B cell (primary cell): ENCODE measurements around the gene AXIN2. TPM values are rescaled to one million over a fixed set of nuclear protein-coding genes. Genes with fewer than 3 reads are reported as not detected.

Experiments
- ATAC-seq: fragments of 200-7000 bp; cut with Tn5 transposase; one replicate; pipeline ENCODE4 v1.10.0; 2021; ENCODE audit warnings: low read depth, mild to moderate bottlenecking, moderate number of reproducible peaks, moderate library complexity
- CTCF ChIA-PET: fragments of 350-600 bp; sonication (Branson Sonifier 250); formaldehyde crosslinking; loops from one replicate; lab custom pipeline; 2021; ENCODE audit warnings: antibody characterized with exemption, inconsistent platforms; lab: Charles Lee
- POLR2A ChIA-PET: fragments of 350-600 bp; sonication (Branson Sonifier 250); formaldehyde crosslinking; loops from one replicate; lab custom pipeline; 2021; ENCODE audit warnings: antibody characterized with exemption; lab: Charles Lee
- DNase-seq: peaks from one replicate; pipeline ENCODE4 v3.0.0; 2013
- H2AFZ ChIP-seq: 2 replicates; pipeline ENCODE4 v1.6.1; 2012; ENCODE audit warnings: mild to moderate bottlenecking, low read depth, low read length; ENCODE audit not compliant: insufficient read depth, poor library complexity, severe bottlenecking
- H3K27ac ChIP-seq, 2 donors: 1 replicate in 1 of 2; 2 replicates in 1 of 2; pipeline ENCODE4 v1.5.1; 2012 to 2013; ENCODE audit warnings: low read length in 2 of 2, mild to moderate bottlenecking in 2 of 2, moderate library complexity in 1 of 2
- H3K27me3 ChIP-seq, 4 experiments: fragments of 200-600 bp in 1 of 4; sonication (generic) in 1 of 4; replicated peaks in 1 of 4; 1 replicate in 2 of 4; 2 replicates in 2 of 4; pipeline versions ENCODE4 v1.6.1 to v1.7.0; 2013 to 2016; ENCODE audit warnings: low read length in 3 of 4, mild to moderate bottlenecking in 2 of 4, mixed read lengths in 1 of 4, moderate library complexity in 1 of 4; ENCODE audit not compliant: insufficient read depth in 4 of 4, control insufficient read depth in 3 of 4; ENCODE audit errors: control extremely low read depth in 1 of 4
- H3K36me3 ChIP-seq, 2 experiments: replicated peaks in 1 of 2; 1 replicate in 1 of 2; 2 replicates in 1 of 2; pipeline versions ENCODE4 v1.6.1 to v1.7.1; 2013; ENCODE audit warnings: low read length in 1 of 2; ENCODE audit not compliant: insufficient read depth in 2 of 2, control insufficient read depth in 1 of 2; ENCODE audit errors: control extremely low read depth in 1 of 2, extremely low read depth in 1 of 2
- H3K4me1 ChIP-seq, 2 donors: fragments of 200-600 bp in 1 of 2; sonication (generic) in 1 of 2; 1 replicate in 1 of 2; 2 replicates in 1 of 2; pipeline versions ENCODE4 v1.5.1 to v1.6.1; 2013 to 2017; ENCODE audit warnings: low read length in 2 of 2; ENCODE audit not compliant: control insufficient read depth in 2 of 2, insufficient read depth in 2 of 2
- H3K4me2 ChIP-seq: replicated peaks from 2 replicates; pipeline ENCODE3; 2012; ENCODE audit warnings: mild to moderate bottlenecking, low read depth, low read length; ENCODE audit not compliant: poor library complexity, severe bottlenecking
- H3K4me3 ChIP-seq, 5 experiments: fragments of 200-600 bp in 1 of 5; sonication (generic) in 1 of 5; 1 replicate in 3 of 5; 2 replicates in 2 of 5; pipeline versions ENCODE4 v1.5.1 to v1.7.0; 2011 to 2016; ENCODE audit warnings: low read length in 4 of 5, mild to moderate bottlenecking in 4 of 5, low read depth in 2 of 5, control low read depth in 1 of 5, moderate library complexity in 1 of 5; ENCODE audit not compliant: insufficient read depth in 1 of 5; ENCODE audit errors: control extremely low read depth in 1 of 5, extremely low read depth in 1 of 5
- H3K79me2 ChIP-seq: fragments of 200-600 bp; sonication (generic); one replicate; pipeline ENCODE4 v1.6.0; 2016; ENCODE audit warnings: low read length; ENCODE audit not compliant: control insufficient read depth, insufficient read depth
- H3K9ac ChIP-seq: fragments of 200-600 bp; sonication (generic); 2 replicates; pipeline ENCODE4 v1.6.1; 2017; ENCODE audit warnings: mild to moderate bottlenecking, low read length, moderate library complexity
- H3K9me3 ChIP-seq, 3 donors: one replicate each; pipeline versions ENCODE4 v1.6.1 to v1.7.1; 2013; ENCODE audit warnings: low read length in 2 of 3; ENCODE audit not compliant: control insufficient read depth in 2 of 3, insufficient read depth in 1 of 3; ENCODE audit errors: control extremely low read depth in 1 of 3
- H4K20me1 ChIP-seq: 2 replicates; pipeline ENCODE4 v1.6.0; 2012; ENCODE audit warnings: mild to moderate bottlenecking, low read length; ENCODE audit not compliant: insufficient read depth, control insufficient read depth, poor library complexity, severe bottlenecking
- H3K27ac Mint-ChIP-seq: one replicate; pipeline ENCODE4 v1.8.0; 2021; ENCODE audit warnings: mixed read lengths
- H3K27me3 Mint-ChIP-seq: one replicate; pipeline ENCODE4 v1.8.0; 2021; ENCODE audit warnings: mixed read lengths
- H3K4me1 Mint-ChIP-seq: one replicate; pipeline ENCODE4 v1.8.0; 2021; ENCODE audit warnings: mixed read lengths
- H3K4me3 Mint-ChIP-seq: one replicate; pipeline ENCODE4 v1.8.0; 2021; ENCODE audit warnings: mixed read lengths
- H3K9me3 Mint-ChIP-seq: one replicate; pipeline ENCODE4 v1.8.0; 2022; ENCODE audit warnings: mixed read lengths; ENCODE audit not compliant: insufficient read depth
- CTCF ChIP-seq: fragments of 200-600 bp; IDR thresholded peaks from one replicate; pipeline ENCODE4 v1.8.0; 2022; ENCODE audit warnings: antibody characterized with exemption, mild to moderate bottlenecking
- EZH2 ChIP-seq: IDR thresholded peaks from 2 replicates; pipeline ENCODE4 v1.6.1; 2012; ENCODE audit warnings: borderline replicate concordance, low read depth, mild to moderate bottlenecking, moderate library complexity, low read length; ENCODE audit not compliant: insufficient read depth, poor library complexity, severe bottlenecking
- WGBS: methylation state at CpG from one replicate; pipeline ENCODE4 v1.1.5; 2013; ENCODE audit warnings: missing lambda C conversion rate; ENCODE audit not compliant: insufficient coverage; 5-methylcytosine and 5-hydroxymethylcytosine counted together
- intact Hi-C: fragments of 100-400 bp; cut with micrococcal nuclease; formaldehyde crosslinking; loops from one replicate; pipeline ENCODE4 v1.10.0; 2022
- polyA plus RNA-seq: library from polyadenylated mRNA; depleted of rRNA; stranded (reverse); fragments of >200 nt; gene quantifications from 2 replicates; pipeline ENCODE4 v1.2.3, GENCODE V29; 2012
- total RNA-seq, 2 donors: library from RNA; stranded (reverse); fragments of 120-200 nt in 1 of 2; gene quantifications; 1 replicate in 1 of 2; 2 replicates in 1 of 2; pipeline versions ENCODE4 v1.2.3 to v1.2.4, GENCODE V29; 2013 to 2022

Gene AXIN2
- total and polyA plus RNA-seq, 2 donors (not counting 1 experiment from before 2014, with no cell fraction given) = 0.16 to 1.2 TPM

GRCh38 chr17:65489413-65490155, 71.9 kb downstream of the AXIN2 start:
- peaks cover 27% of the 10 kb centered on the region for H3K27me3 Mint-ChIP-seq
- Histone ChIP-seq H2AFZ (no peak overlapping the region), H3K27me3 (no peaks in the 10 kb centered on the region), H3K9ac (no peak overlapping the region), H3K9me3 (no peaks in the 10 kb centered on the region), H3K79me2 (no peaks in the 10 kb centered on the region), H3K36me3 (no peaks in the 10 kb centered on the region), H3K27ac (no peak overlapping the region), H3K4me3 (no peak overlapping the region), H4K20me1 (no peaks in the 10 kb centered on the region), H3K4me2 (no peak overlapping the region), H3K4me1 (no peaks in the 10 kb centered on the region)
- WGBS = 81% methylated on average over 7 of the region's 7 CpGs
- no peak overlapping the region for H3K4me3 Mint-ChIP-seq
- TF ChIP-seq CTCF = no peak
- no peak for TF ChIP-seq EZH2
- H3K9me3 Mint-ChIP-seq = no peaks in the 10 kb centered on the region
- ChIA-PET POLR2A (no interaction called here), CTCF (no interaction called here)
- DNase-seq (no peak), ATAC-seq (no peak)
- intact Hi-C loops = no loop called here
- no peaks in the 10 kb centered on the region for H3K4me1 Mint-ChIP-seq
- H3K27ac Mint-ChIP-seq = no peak overlapping the region

GRCh38 chr17:65488665-65489064, 72.8 kb downstream of the AXIN2 start:
- ChIA-PET CTCF (no interaction called here), POLR2A (no interaction called here)
- TF ChIP-seq EZH2 (no peak), CTCF (no peak)
- Histone ChIP-seq H2AFZ (no peak overlapping the region), H3K27me3 (no peaks in the 10 kb centered on the region), H3K9ac (no peak overlapping the region), H3K36me3 (no peaks in the 10 kb centered on the region), H3K9me3 (no peaks in the 10 kb centered on the region), H3K4me3 (no peak overlapping the region), H3K4me1 (no peaks in the 10 kb centered on the region), H4K20me1 (no peaks in the 10 kb centered on the region), H3K4me2 (no peak overlapping the region), H3K79me2 (no peaks in the 10 kb centered on the region), H3K27ac (no peak overlapping the region)
- Mint-ChIP-seq H3K9me3 (no peaks in the 10 kb centered on the region), H3K27me3 (peaks cover 27% of the 10 kb centered on the region), H3K27ac (no peak overlapping the region), H3K4me3 (no peak overlapping the region), H3K4me1 (no peaks in the 10 kb centered on the region)
- DNase-seq = no peak
- no peak for ATAC-seq
- WGBS = no CpG with 5 or more reads among the region's 1 CpG
- intact Hi-C loops = no loop called here
